MM.1S (cell line): ENCODE measurements around the gene SPDL1.

Source experiments
- DNase-seq: peaks from one replicate; pipeline ENCODE4 v3.0.0-alpha.2; 2015
- H2AFZ ChIP-seq: fragments of 300-600 bp; sonication (generic); 2 replicates; pipeline ENCODE4 v1.6.0; 2016; ENCODE audit warnings: antibody characterized with exemption, low read length
- H3F3A ChIP-seq: fragments of 300-600 bp; sonication (generic); 2 replicates; pipeline ENCODE4 v1.6.1; 2016; ENCODE audit warnings: mild to moderate bottlenecking, antibody characterized with exemption, low read length, moderate library complexity, mixed read lengths; ENCODE audit not compliant: insufficient read depth
- H3K27ac ChIP-seq: fragments of 300-600 bp; sonication (generic); 2 replicates; pipeline ENCODE4 v1.5.1; 2016; ENCODE audit warnings: mild to moderate bottlenecking, low read length
- H3K27me3 ChIP-seq: fragments of 300-600 bp; sonication (generic); replicated peaks from 2 replicates; pipeline ENCODE4 v1.6.0; 2016; ENCODE audit warnings: low read length; ENCODE audit not compliant: insufficient read depth
- H3K36me3 ChIP-seq: fragments of 300-600 bp; sonication (generic); replicated peaks from 2 replicates; pipeline ENCODE4 v1.6.1; 2016; ENCODE audit warnings: mild to moderate bottlenecking, low read length, mixed read lengths; ENCODE audit not compliant: insufficient read depth
- H3K4me1 ChIP-seq: fragments of 300-600 bp; sonication (generic); 2 replicates; pipeline ENCODE4 v1.6.1; 2016; ENCODE audit warnings: low read length, mixed read lengths
- H3K4me2 ChIP-seq: fragments of 300-600 bp; sonication (generic); 2 replicates; pipeline ENCODE4 v1.6.0; 2016; ENCODE audit warnings: low read depth, low read length
- H3K4me3 ChIP-seq: fragments of 300-600 bp; sonication (generic); 2 replicates; pipeline ENCODE4 v1.5.1; 2016; ENCODE audit warnings: low read length, mixed read lengths
- H3K79me2 ChIP-seq: fragments of 300-600 bp; sonication (generic); 2 replicates; pipeline ENCODE4 v1.6.1; 2016; ENCODE audit warnings: mixed run types, low read length, mixed read lengths
- H3K9ac ChIP-seq: fragments of 300-600 bp; sonication (generic); 2 replicates; pipeline ENCODE4 v1.6.1; 2016; ENCODE audit warnings: low read length, mixed read lengths
- H3K9me2 ChIP-seq: fragments of 300-600 bp; sonication (generic); replicated peaks from 2 replicates; pipeline ENCODE4 v1.6.1; 2016; ENCODE audit warnings: mild to moderate bottlenecking, low read length, mixed read lengths; ENCODE audit not compliant: insufficient read depth
- H3K9me3 ChIP-seq: fragments of 300-600 bp; sonication (generic); replicated peaks from 2 replicates; pipeline ENCODE4 v1.6.1; 2016; ENCODE audit warnings: mild to moderate bottlenecking, low read length, mixed read lengths; ENCODE audit not compliant: insufficient read depth
- H4K20me1 ChIP-seq: fragments of 300-600 bp; sonication (generic); 2 replicates; pipeline ENCODE4 v1.6.1; 2016; ENCODE audit warnings: mild to moderate bottlenecking, low read length, moderate library complexity, mixed read lengths; ENCODE audit not compliant: insufficient read depth
- EZH2 ChIP-seq: fragments of 300-600 bp; sonication (generic); optimal IDR thresholded peaks from 2 replicates; pipeline ENCODE3; 2017; ENCODE audit warnings: low read depth, mild to moderate bottlenecking, antibody characterized with exemption, low read length, mixed read lengths
- EZH2phosphoT487 ChIP-seq: fragments of 300-600 bp; sonication (generic); IDR thresholded peaks from 2 replicates; pipeline ENCODE4 v1.6.1; 2018; ENCODE audit warnings: antibody characterized with exemption, low read length
- TF ChIP-seq, protein P1 (sequence below): fragments of 300-600 bp; sonication (generic); IDR thresholded peaks from 2 replicates; pipeline ENCODE4 v1.5.1; 2016; ENCODE audit warnings: antibody characterized with exemption, low read length, mixed read lengths

The SPDL1 gene

DNA sequence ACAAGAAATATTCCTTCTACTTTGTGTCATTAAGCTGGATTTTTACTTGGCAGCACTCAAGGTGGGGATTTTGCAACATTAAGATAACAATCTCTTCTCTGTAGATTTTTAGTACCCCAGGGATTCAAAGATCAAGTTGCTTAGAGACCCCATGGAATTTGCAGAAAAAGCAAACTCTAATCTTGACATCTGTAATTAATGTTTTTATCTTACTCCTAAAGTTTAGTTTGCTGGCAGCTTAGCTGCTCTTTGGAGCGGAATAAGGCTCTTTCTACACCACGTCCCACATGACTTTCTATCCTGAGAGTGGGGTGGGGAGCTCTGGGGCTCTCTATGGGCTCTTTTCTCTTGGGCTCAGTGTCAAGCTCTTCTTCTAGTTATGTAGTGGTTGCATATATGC, 21.7 kb upstream of the SPDL1 start:
- H4K20me1 ChIP-seq = no peaks in the 10 kb centered on the region
- H2AFZ ChIP-seq = no peak overlapping the region
- H3K27ac ChIP-seq = no peak overlapping the region
- no peaks in the 10 kb centered on the region for H3K9me2 ChIP-seq
- no peak overlapping the region for H3K4me3 ChIP-seq
- no peaks in the 10 kb centered on the region for H3K9me3 ChIP-seq
- H3K79me2 ChIP-seq = no peaks in the 10 kb centered on the region
- no peaks in the 10 kb centered on the region for H3K27me3 ChIP-seq
- no peaks in the 10 kb centered on the region for H3K4me1 ChIP-seq
- no peaks in the 10 kb centered on the region for H3K36me3 ChIP-seq
- no peak overlapping the region for H3K4me2 ChIP-seq
- no peak for TF ChIP-seq EZH2
- TF ChIP-seq, protein P1, sequence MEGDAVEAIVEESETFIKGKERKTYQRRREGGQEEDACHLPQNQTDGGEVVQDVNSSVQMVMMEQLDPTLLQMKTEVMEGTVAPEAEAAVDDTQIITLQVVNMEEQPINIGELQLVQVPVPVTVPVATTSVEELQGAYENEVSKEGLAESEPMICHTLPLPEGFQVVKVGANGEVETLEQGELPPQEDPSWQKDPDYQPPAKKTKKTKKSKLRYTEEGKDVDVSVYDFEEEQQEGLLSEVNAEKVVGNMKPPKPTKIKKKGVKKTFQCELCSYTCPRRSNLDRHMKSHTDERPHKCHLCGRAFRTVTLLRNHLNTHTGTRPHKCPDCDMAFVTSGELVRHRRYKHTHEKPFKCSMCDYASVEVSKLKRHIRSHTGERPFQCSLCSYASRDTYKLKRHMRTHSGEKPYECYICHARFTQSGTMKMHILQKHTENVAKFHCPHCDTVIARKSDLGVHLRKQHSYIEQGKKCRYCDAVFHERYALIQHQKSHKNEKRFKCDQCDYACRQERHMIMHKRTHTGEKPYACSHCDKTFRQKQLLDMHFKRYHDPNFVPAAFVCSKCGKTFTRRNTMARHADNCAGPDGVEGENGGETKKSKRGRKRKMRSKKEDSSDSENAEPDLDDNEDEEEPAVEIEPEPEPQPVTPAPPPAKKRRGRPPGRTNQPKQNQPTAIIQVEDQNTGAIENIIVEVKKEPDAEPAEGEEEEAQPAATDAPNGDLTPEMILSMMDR = no peak
- TF ChIP-seq EZH2phosphoT487 = no peak
- no peak overlapping the region for H3K9ac ChIP-seq
- no peaks in the 10 kb centered on the region for H3F3A ChIP-seq
- no peak for DNase-seq

DNA sequence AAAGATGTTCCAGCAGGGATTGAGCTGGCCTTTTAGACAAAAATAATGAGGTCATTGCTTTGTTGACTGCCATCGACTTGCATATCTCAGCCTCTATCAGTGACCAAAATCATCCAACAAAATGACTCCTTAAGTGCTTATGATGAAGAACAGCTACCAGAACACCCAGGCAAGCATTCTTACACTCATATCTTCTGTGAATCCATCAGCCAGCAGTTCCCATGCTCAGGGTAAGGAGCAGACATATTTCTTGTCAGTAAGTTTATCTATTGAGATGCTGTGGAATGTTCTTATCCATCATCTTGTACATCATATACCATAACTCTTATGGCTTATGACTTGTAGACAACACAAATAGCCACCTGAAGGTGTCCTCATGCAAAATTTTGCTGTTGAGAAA, 20.2 kb upstream of the SPDL1 start:
- no peaks in the 10 kb centered on the region for H3K9me3 ChIP-seq
- H3K27me3 ChIP-seq = no peaks in the 10 kb centered on the region
- no peak overlapping the region for H2AFZ ChIP-seq
- H3K9ac ChIP-seq = no peak overlapping the region
- H3K9me2 ChIP-seq = no peaks in the 10 kb centered on the region
- H3K4me3 ChIP-seq = no peak overlapping the region
- no peaks in the 10 kb centered on the region for H4K20me1 ChIP-seq
- no peaks in the 10 kb centered on the region for H3K4me1 ChIP-seq
- no peaks in the 10 kb centered on the region for H3K36me3 ChIP-seq
- no peaks in the 10 kb centered on the region for H3K79me2 ChIP-seq
- H3K27ac ChIP-seq = no peak overlapping the region
- H3K4me2 ChIP-seq = no peak overlapping the region
- no peaks in the 10 kb centered on the region for H3F3A ChIP-seq
- TF ChIP-seq EZH2 = no peak
- DNase-seq = no peak

DNA sequence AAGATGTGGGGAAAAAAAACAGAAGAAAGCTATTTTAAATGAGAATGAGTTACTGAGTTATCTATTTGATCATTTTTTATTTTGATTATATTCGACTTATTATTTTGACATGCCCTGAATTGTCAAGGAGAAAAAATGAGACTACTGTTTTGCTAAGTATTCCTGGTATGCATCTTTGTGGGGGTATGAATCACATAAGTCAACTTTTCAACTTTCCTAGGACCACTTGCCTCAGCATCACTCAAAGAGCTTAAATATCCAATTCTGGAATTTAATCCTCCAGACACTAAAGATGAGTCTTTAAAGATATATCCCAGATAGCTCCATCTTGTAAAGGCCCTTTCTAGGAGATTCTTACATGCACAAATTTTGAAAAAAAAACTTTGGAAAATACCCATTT, 17.4 kb upstream of the SPDL1 start:
- Histone ChIP-seq H3K9ac (no peak overlapping the region), H3K27ac (no peak overlapping the region), H3K36me3 (no peaks in the 10 kb centered on the region), H3F3A (no peaks in the 10 kb centered on the region), H3K4me2 (no peak overlapping the region), H3K79me2 (no peaks in the 10 kb centered on the region), H3K9me2 (no peaks in the 10 kb centered on the region), H4K20me1 (no peaks in the 10 kb centered on the region), H3K27me3 (no peaks in the 10 kb centered on the region), H3K4me3 (no peak overlapping the region), H3K9me3 (no peaks in the 10 kb centered on the region), H3K4me1 (no peaks in the 10 kb centered on the region), H2AFZ (no peak overlapping the region)
- no peak for DNase-seq
- TF ChIP-seq EZH2 = no peak
- no peak for TF ChIP-seq EZH2phosphoT487
- TF ChIP-seq, protein P1 = no peak

DNA sequence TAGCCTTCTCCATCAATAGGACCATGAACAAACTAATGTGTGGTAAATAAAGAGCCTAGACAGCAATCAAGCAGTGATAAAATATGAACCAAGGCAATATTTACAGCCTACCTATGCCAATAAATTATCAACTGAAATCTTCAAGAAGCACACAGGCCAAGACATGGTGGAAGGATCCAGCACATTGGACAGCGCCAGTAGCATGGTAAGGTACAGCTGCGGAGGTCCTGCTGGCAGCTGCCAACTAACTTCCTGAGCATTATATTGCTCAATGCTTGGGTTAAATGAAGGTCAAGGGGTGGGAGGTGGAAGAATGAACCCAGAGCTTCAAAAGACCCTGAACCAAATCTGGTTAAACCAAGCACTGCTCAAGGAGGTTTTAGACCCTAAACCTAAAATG, 16.5 kb upstream of the SPDL1 start:
- Histone ChIP-seq H3K36me3 (no peaks in the 10 kb centered on the region), H3K9me2 (no peaks in the 10 kb centered on the region), H3K9me3 (no peaks in the 10 kb centered on the region), H3K27me3 (no peaks in the 10 kb centered on the region), H3K4me1 (no peaks in the 10 kb centered on the region), H3F3A (no peaks in the 10 kb centered on the region), H4K20me1 (no peaks in the 10 kb centered on the region), H2AFZ (no peak overlapping the region), H3K27ac (no peak overlapping the region), H3K4me3 (no peak overlapping the region), H3K79me2 (no peaks in the 10 kb centered on the region), H3K4me2 (no peak overlapping the region), H3K9ac (no peak overlapping the region)
- TF ChIP-seq EZH2 (no peak), EZH2phosphoT487 (no peak)
- TF ChIP-seq, protein P1 = no peak
- DNase-seq = peak; percentile 9
